Measurements from ENCODE around the gene IL20RB.

Gene IL20RB

DNA sequence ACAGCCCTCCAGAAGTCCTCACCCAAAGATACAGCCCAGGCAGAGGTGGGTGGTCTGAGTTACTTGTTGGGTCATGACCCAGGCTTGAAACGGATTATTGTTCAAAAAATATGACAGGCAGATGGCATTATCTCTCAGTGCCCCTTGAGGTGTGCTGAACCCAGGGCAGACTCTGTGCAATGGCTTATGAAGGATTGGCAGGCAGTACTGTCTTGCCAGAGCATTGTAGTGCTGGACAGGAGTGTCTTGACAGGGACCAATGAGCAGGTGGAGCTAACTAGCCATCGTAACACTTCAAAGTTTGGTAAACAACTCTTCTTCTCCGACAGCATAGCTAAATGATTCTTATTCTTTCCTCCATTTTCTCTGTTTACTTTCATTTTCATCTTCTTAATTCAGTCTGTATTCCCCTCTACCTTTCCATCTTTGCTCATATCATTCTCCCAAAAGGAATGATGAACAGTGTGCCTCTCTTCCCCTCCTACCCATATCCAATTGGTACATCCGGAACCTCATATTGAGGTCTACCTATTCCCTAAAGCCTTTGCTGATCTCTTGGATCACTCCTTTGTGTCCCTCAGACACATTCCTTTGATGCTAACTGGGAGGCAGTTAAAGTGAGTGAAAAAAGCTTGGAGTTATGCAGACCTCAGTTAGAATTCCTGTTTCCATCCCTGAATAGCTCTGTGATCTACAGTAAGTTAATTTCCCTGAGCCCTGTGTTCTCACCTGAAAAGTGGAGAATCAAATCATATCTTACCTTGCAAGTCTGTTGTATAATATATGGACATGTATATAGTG lies 2.6 kb upstream of the IL20RB start:
- no peak overlapping the region for H3K4me3 ChIP-seq (ENCODE audit: low read depth, low read length)
- in situ Hi-C loops (cut with HindIII; ENCODE audit: low pct_ligation_motif_present, low sequenced_read_pairs) = no loop called here
- no peaks in the 10 kb centered on the region for H3K27me3 ChIP-seq (replicated peaks)
- peak overlapping the region; percentile 28 for H3K27ac ChIP-seq
- TF ChIP-seq, protein P1, sequence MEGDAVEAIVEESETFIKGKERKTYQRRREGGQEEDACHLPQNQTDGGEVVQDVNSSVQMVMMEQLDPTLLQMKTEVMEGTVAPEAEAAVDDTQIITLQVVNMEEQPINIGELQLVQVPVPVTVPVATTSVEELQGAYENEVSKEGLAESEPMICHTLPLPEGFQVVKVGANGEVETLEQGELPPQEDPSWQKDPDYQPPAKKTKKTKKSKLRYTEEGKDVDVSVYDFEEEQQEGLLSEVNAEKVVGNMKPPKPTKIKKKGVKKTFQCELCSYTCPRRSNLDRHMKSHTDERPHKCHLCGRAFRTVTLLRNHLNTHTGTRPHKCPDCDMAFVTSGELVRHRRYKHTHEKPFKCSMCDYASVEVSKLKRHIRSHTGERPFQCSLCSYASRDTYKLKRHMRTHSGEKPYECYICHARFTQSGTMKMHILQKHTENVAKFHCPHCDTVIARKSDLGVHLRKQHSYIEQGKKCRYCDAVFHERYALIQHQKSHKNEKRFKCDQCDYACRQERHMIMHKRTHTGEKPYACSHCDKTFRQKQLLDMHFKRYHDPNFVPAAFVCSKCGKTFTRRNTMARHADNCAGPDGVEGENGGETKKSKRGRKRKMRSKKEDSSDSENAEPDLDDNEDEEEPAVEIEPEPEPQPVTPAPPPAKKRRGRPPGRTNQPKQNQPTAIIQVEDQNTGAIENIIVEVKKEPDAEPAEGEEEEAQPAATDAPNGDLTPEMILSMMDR (IDR thresholded peaks at IDR 0.05; ENCODE audit: low read depth, low read length, missing control alignments) = no peak
- H3K36me3 ChIP-seq (replicated peaks) = no peaks in the 10 kb centered on the region
- DNase-seq = no peak

DNA sequence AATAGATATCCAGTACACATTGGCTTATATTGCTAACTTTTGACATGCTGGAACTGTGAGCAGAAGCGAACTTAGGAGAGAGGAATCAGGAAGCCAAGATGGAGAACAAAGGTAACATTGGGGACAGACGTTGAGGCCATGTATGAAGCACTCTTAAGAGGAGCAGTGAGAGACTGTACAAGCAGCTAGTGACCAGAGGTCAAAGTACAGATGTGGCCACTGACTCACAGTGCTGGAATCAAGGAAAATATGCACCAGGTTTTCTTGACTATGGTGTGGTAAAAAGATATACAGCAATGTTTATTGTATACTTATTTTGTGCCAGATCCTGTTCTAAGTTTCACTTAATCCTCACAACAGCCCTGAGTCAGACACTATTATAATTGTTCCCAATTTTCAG lies 2.0 kb upstream of the IL20RB start:
- in situ Hi-C loops (cut with HindIII; ENCODE audit: low pct_ligation_motif_present, low sequenced_read_pairs) = no loop called here
- H3K36me3 ChIP-seq (replicated peaks) = no peaks in the 10 kb centered on the region
- peak; percentile 84 for DNase-seq
- no peak overlapping the region for H3K4me3 ChIP-seq (ENCODE audit: low read depth, low read length)
- TF ChIP-seq, protein P1 (IDR thresholded peaks at IDR 0.05; ENCODE audit: low read depth, low read length, missing control alignments) = no peak
- no peaks in the 10 kb centered on the region for H3K27me3 ChIP-seq (replicated peaks)
- H3K27ac ChIP-seq = peak overlapping the region; percentile 28

DNA sequence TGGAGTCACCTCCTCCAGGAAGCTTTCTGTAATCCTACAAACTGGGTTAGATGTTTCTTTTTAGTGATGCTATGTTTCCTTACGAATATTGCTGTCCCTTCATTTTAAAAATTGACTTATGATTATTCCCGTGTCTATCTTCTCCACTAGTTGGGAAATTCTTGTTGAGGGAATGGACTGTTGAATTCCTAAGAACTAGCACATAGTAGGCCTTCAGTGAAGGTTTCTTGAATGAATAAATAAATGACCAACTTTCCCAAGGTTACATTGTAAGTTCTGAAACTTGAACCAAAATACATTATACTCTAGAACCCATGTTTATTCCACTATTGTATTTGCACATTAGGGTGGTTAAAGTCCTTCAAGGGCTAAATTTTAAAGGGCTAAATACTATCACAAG lies 812 bp upstream of the IL20RB start:
- TF ChIP-seq, protein P1 (IDR thresholded peaks at IDR 0.05; ENCODE audit: low read depth, low read length, missing control alignments) = no peak
- Histone ChIP-seq H3K4me3 (ENCODE audit: low read depth, low read length) (no peak overlapping the region), H3K27me3 (replicated peaks) (no peaks in the 10 kb centered on the region), H3K36me3 (replicated peaks) (no peaks in the 10 kb centered on the region), H3K27ac (no peak overlapping the region)
- DNase-seq = no peak
- in situ Hi-C loops (cut with HindIII; ENCODE audit: low pct_ligation_motif_present, low sequenced_read_pairs) = no loop called here

DNA sequence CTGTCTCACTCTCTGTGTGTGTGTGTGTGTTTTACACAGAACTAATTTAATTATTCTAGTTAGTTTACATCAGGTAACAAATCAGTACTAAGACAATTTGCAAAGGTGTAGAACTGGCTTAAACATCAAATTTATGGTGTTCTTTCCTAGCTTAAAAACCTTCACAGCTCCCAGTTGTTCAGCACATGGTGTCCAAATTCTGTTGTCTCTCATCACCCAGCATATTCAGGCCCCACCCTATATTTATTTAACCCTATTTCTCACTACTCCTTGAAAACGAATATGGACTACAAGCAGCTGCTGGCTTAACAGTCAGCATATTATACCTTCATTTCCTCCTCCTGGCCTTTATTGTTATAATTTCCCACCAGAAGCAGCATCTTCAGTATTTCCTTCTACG lies 1.2 kb downstream of the IL20RB start:
- DNase-seq = no peak
- H3K36me3 ChIP-seq (replicated peaks) = no peaks in the 10 kb centered on the region
- H3K4me3 ChIP-seq (ENCODE audit: low read depth, low read length) = no peak overlapping the region
- in situ Hi-C loops (cut with HindIII; ENCODE audit: low pct_ligation_motif_present, low sequenced_read_pairs) = no loop called here
- H3K27me3 ChIP-seq (replicated peaks) = no peaks in the 10 kb centered on the region
- TF ChIP-seq, protein P1 (IDR thresholded peaks at IDR 0.05; ENCODE audit: low read depth, low read length, missing control alignments) = no peak
- no peak overlapping the region for H3K27ac ChIP-seq

DNA sequence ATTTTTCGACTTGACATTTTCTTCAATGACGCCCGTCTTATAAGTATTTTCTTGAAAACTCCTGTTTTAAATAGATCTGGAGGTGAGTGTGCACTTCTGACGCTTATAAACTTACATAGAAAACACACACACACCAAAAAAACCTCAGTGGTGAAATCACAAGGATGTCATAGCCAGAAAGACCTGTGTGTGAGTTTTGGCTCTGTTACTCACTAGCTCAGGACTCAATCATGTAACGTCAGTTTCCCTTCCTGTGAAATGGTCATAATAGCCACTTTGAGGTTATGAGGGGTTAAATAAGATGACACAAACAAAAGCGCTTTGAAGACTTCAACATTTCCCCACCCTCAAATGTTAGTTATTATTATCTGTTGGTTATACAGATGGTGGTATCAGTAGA lies 1.8 kb downstream of the IL20RB start:
- Histone ChIP-seq H3K27me3 (replicated peaks) (no peaks in the 10 kb centered on the region), H3K27ac (no peak overlapping the region), H3K36me3 (replicated peaks) (no peaks in the 10 kb centered on the region), H3K4me3 (ENCODE audit: low read depth, low read length) (no peak overlapping the region)
- TF ChIP-seq, protein P1 (IDR thresholded peaks at IDR 0.05; ENCODE audit: low read depth, low read length, missing control alignments) = no peak
- no peak for DNase-seq
- in situ Hi-C loops (cut with HindIII; ENCODE audit: low pct_ligation_motif_present, low sequenced_read_pairs) = no loop called here

Measured in brain microvascular endothelial cell (primary cell).